HEK293 (cell line): ENCODE measurements around the gene DDIT4.

Experiments
- BCL11A ChIP-seq: fragments of 450-650 bp; formaldehyde crosslinking; IDR thresholded peaks from 2 replicates; pipeline ENCODE4 v1.5.1; 2016; ENCODE audit warnings: low read depth, missing biosample characterization, missing genetic modification characterization
- OVOL3 ChIP-seq: fragments of 450-650 bp; formaldehyde crosslinking; IDR thresholded peaks from 2 replicates; pipeline ENCODE4 v1.5.1; 2016; ENCODE audit warnings: missing biosample characterization, missing genetic modification characterization
- REST ChIP-seq: fragments of 450-650 bp; formaldehyde crosslinking; IDR thresholded peaks from 2 replicates; pipeline ENCODE4 v1.5.1; 2016; ENCODE audit warnings: missing biosample characterization, missing genetic modification characterization
- SETDB1 ChIP-seq: IDR thresholded peaks from one replicate; pipeline ENCODE4 v1.6.1; 2017; ENCODE audit warnings: mild to moderate bottlenecking, low read length, moderate library complexity, mixed read lengths; ENCODE audit not compliant: insufficient read length
- SP7 ChIP-seq: fragments of 450-650 bp; formaldehyde crosslinking; IDR thresholded peaks from 2 replicates; pipeline ENCODE4 v1.5.1; 2016; ENCODE audit warnings: missing biosample characterization, missing genetic modification characterization
- ZBTB11 ChIP-seq: fragments of 450-650 bp; formaldehyde crosslinking; conservative IDR thresholded peaks from 2 replicates; pipeline ENCODE4 v1.5.1; 2016; ENCODE audit warnings: low read depth, missing biosample characterization, missing genetic modification characterization
- ZBTB49 ChIP-seq: fragments of 450-650 bp; formaldehyde crosslinking; IDR thresholded peaks from 2 replicates; pipeline ENCODE4 v1.5.1; 2016; ENCODE audit warnings: missing biosample characterization, missing genetic modification characterization, low read depth
- ZBTB8A ChIP-seq: fragments of 450-650 bp; formaldehyde crosslinking; IDR thresholded peaks from 2 replicates; pipeline ENCODE4 v1.5.1; 2016; ENCODE audit warnings: missing biosample characterization, missing genetic modification characterization
- ZNF140 ChIP-seq: fragments of 450-650 bp; formaldehyde crosslinking; IDR thresholded peaks from 2 replicates; pipeline ENCODE4 v1.5.1; 2016; ENCODE audit warnings: missing biosample characterization, missing genetic modification characterization
- ZNF214 ChIP-seq: fragments of 450-650 bp; formaldehyde crosslinking; IDR thresholded peaks from 2 replicates; pipeline ENCODE4 v1.5.1; 2017; ENCODE audit warnings: missing biosample characterization, mild to moderate bottlenecking, missing genetic modification characterization, borderline replicate concordance
- ZNF239 ChIP-seq: fragments of 450-650 bp; formaldehyde crosslinking; IDR thresholded peaks from 2 replicates; pipeline ENCODE4 v1.5.1; 2016; ENCODE audit warnings: missing biosample characterization, missing genetic modification characterization
- ZNF24 ChIP-seq: fragments of 450-650 bp; formaldehyde crosslinking; IDR thresholded peaks from 2 replicates; pipeline ENCODE4 v1.5.1; 2016; ENCODE audit warnings: missing biosample characterization, missing genetic modification characterization
- ZNF248 ChIP-seq: fragments of 450-650 bp; formaldehyde crosslinking; IDR thresholded peaks from 2 replicates; pipeline ENCODE4 v1.5.1; 2017; ENCODE audit warnings: missing biosample characterization, missing genetic modification characterization
- ZNF404 ChIP-seq: fragments of 450-650 bp; formaldehyde crosslinking; IDR thresholded peaks from 2 replicates; pipeline ENCODE4 v1.5.1; 2017; ENCODE audit warnings: missing biosample characterization, missing genetic modification characterization
- ZNF416 ChIP-seq: fragments of 450-650 bp; formaldehyde crosslinking; IDR thresholded peaks from 2 replicates; pipeline ENCODE4 v1.5.1; 2016; ENCODE audit warnings: missing biosample characterization, missing genetic modification characterization
- ZNF48 ChIP-seq: fragments of 450-650 bp; formaldehyde crosslinking; IDR thresholded peaks from 2 replicates; pipeline ENCODE4 v1.5.1; 2016; ENCODE audit warnings: missing biosample characterization, missing genetic modification characterization
- ZNF521 ChIP-seq: fragments of 450-650 bp; formaldehyde crosslinking; IDR thresholded peaks from 2 replicates; pipeline ENCODE4 v1.5.1; 2017; ENCODE audit warnings: missing biosample characterization, mild to moderate bottlenecking, missing genetic modification characterization
- ZNF529 ChIP-seq: fragments of 450-650 bp; formaldehyde crosslinking; IDR thresholded peaks from 2 replicates; pipeline ENCODE4 v1.5.1; 2017; ENCODE audit warnings: missing genetic modification characterization, missing biosample characterization; ENCODE audit not compliant: insufficient replicate concordance
- ZNF548 ChIP-seq: fragments of 450-650 bp; formaldehyde crosslinking; IDR thresholded peaks from 2 replicates; pipeline ENCODE4 v1.5.1; 2016; ENCODE audit warnings: missing biosample characterization, missing genetic modification characterization
- ZNF555 ChIP-seq: fragments of 450-650 bp; formaldehyde crosslinking; conservative IDR thresholded peaks from 2 replicates; pipeline ENCODE4 v1.5.1; 2017; ENCODE audit warnings: missing biosample characterization, mild to moderate bottlenecking, missing genetic modification characterization, inconsistent platforms
- ZNF560 ChIP-seq: fragments of 450-650 bp; formaldehyde crosslinking; IDR thresholded peaks from 2 replicates; pipeline ENCODE4 v1.5.1; 2017; ENCODE audit warnings: missing biosample characterization, missing genetic modification characterization, borderline replicate concordance
- ZNF561 ChIP-seq: fragments of 450-650 bp; IDR thresholded peaks from 2 replicates; pipeline ENCODE4 v1.5.1; 2018; ENCODE audit warnings: missing biosample characterization, missing genetic modification characterization, borderline replicate concordance
- ZNF677 ChIP-seq: fragments of 450-650 bp; IDR thresholded peaks from 2 replicates; pipeline ENCODE4 v1.5.0; 2018; ENCODE audit warnings: missing biosample characterization, mild to moderate bottlenecking, missing genetic modification characterization, moderate library complexity
- ZNF768 ChIP-seq: fragments of 450-650 bp; formaldehyde crosslinking; IDR thresholded peaks from 2 replicates; pipeline ENCODE4 v1.5.1; 2018; ENCODE audit warnings: missing biosample characterization, mild to moderate bottlenecking, missing genetic modification characterization
- ZNF785 ChIP-seq: fragments of 450-650 bp; formaldehyde crosslinking; IDR thresholded peaks from 2 replicates; pipeline ENCODE4 v1.5.1; 2016; ENCODE audit warnings: missing biosample characterization, missing genetic modification characterization
- ZNF837 ChIP-seq: fragments of 450-650 bp; formaldehyde crosslinking; IDR thresholded peaks from 2 replicates; pipeline ENCODE4 v1.5.1; 2016; ENCODE audit warnings: missing biosample characterization, missing genetic modification characterization
- ZNF843 ChIP-seq: fragments of 450-650 bp; formaldehyde crosslinking; IDR thresholded peaks from 2 replicates; pipeline ENCODE4 v1.5.1; 2016; ENCODE audit warnings: missing biosample characterization, missing genetic modification characterization
- TF ChIP-seq, protein P1 (sequence below): fragments of 450-650 bp; formaldehyde crosslinking; IDR thresholded peaks from 2 replicates; pipeline ENCODE4 v1.5.1; 2017; ENCODE audit warnings: missing biosample characterization, mild to moderate bottlenecking, missing genetic modification characterization, moderate library complexity
- TF ChIP-seq, protein P2 (sequence below): fragments of 450-650 bp; formaldehyde crosslinking; IDR thresholded peaks from 2 replicates; pipeline ENCODE4 v1.5.1; 2016; ENCODE audit warnings: missing biosample characterization, missing genetic modification characterization

DDIT4 gene

GRCh38 chr10:72275351-72276012, 1.8 kb downstream of the DDIT4 start (continued):
- TF ChIP-seq ZBTB11 (no peak), BCL11A (tag by site-specific recombination) (peak; percentile 55; the same call in 1 of the 2 replicates), ZBTB49 (tag by site-specific recombination) (no peak), ZNF548 (no peak), ZNF529 (tag by site-specific recombination) (no peak), ZNF248 (tag by site-specific recombination) (no peak), ZNF837 (tag by site-specific recombination) (no peak), OVOL3 (tag by site-specific recombination) (no peak), ZNF561 (tag by site-specific recombination) (no peak), ZNF560 (tag by site-specific recombination) (no peak), ZNF843 (tag by site-specific recombination) (no peak; the same call in 1 of the 2 replicates), ZNF140 (tag by site-specific recombination) (no peak), ZNF555 (no peak), REST (tag by site-specific recombination) (no peak; the same call in 1 of the 2 replicates), SP7 (tag by site-specific recombination) (peak; percentile 65), ZNF404 (tag by site-specific recombination) (no peak), ZNF785 (tag by site-specific recombination) (no peak), ZNF677 (no peak), ZNF416 (tag by site-specific recombination) (no peak), ZNF214 (tag by site-specific recombination) (no peak), ZNF48 (no peak), ZNF24 (tag by site-specific recombination) (no peak; the same call in 1 of the 2 replicates), ZNF239 (tag by site-specific recombination) (no peak), SETDB1 (no peak), ZNF521 (no peak), ZNF768 (tag by site-specific recombination) (no peak), ZBTB8A (no peak)
- TF ChIP-seq, protein P1, sequence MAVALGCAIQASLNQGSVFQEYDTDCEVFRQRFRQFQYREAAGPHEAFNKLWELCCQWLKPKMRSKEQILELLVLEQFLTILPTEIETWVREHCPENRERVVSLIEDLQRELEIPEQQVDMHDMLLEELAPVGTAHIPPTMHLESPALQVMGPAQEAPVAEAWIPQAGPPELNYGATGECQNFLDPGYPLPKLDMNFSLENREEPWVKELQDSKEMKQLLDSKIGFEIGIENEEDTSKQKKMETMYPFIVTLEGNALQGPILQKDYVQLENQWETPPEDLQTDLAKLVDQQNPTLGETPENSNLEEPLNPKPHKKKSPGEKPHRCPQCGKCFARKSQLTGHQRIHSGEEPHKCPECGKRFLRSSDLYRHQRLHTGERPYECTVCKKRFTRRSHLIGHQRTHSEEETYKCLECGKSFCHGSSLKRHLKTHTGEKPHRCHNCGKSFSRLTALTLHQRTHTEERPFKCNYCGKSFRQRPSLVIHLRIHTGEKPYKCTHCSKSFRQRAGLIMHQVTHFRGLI (tag by site-specific recombination) = no peak
- TF ChIP-seq, protein P2, sequence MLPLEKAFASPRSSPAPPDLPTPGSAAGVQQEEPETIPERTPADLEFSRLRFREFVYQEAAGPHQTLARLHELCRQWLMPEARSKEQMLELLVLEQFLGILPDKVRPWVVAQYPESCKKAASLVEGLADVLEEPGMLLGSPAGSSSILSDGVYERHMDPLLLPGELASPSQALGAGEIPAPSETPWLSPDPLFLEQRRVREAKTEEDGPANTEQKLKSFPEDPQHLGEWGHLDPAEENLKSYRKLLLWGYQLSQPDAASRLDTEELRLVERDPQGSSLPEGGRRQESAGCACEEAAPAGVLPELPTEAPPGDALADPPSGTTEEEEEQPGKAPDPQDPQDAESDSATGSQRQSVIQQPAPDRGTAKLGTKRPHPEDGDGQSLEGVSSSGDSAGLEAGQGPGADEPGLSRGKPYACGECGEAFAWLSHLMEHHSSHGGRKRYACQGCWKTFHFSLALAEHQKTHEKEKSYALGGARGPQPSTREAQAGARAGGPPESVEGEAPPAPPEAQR = no peak
